Mucosa of descending colon (tissue), 3 donors: Measurements from ENCODE around the gene RHOH. TPM values are rescaled to one million over a fixed set of nuclear protein-coding genes. Genes with fewer than 3 reads are reported as not detected.

Source experiments
- ATAC-seq: fragments of 200-7000 bp; cut with Tn5 transposase; one replicate; pipeline ENCODE4 v1.9.1; 2020; ENCODE audit warnings: mild to moderate bottlenecking, moderate library complexity
- DNase-seq, 3 donors: peaks; one replicate each; pipeline ENCODE4 v3.0.0-alpha.2; 2020
- H3K36me3 ChIP-seq: fragments of 200-600 bp; one replicate; pipeline ENCODE4 v1.8.0; 2021; ENCODE audit warnings: low read depth, mild to moderate bottlenecking
- H3K4me1 ChIP-seq: fragments of 200-600 bp; one replicate; pipeline ENCODE4 v1.8.0; 2021; ENCODE audit warnings: low read depth, mild to moderate bottlenecking
- H3K4me3 ChIP-seq: fragments of 200-600 bp; one replicate; pipeline ENCODE4 v1.8.0; 2021; ENCODE audit warnings: mild to moderate bottlenecking
- H3K9me3 ChIP-seq: fragments of 200-600 bp; one replicate; pipeline ENCODE4 v1.8.0; 2021; ENCODE audit warnings: mild to moderate bottlenecking
- CTCF ChIP-seq: fragments of 200-600 bp; IDR thresholded peaks from one replicate; pipeline ENCODE4 v1.8.0; 2022; ENCODE audit warnings: antibody characterized with exemption, mild to moderate bottlenecking
- intact Hi-C, 2 donors: fragments of 100-400 bp; cut with DNase I in 1 of 2; cut with micrococcal nuclease in 1 of 2; formaldehyde crosslinking; loops; one replicate each; pipeline versions ENCODE4 v1.11.0 to v1.11.1; 2022; cut with DNase I, micrococcal nuclease
- total RNA-seq, 3 donors: library from RNA; stranded (reverse); fragmentation: NEBNext Ultra II Directional in 2 of 3; extraction: Animal tissue kit (Norgen Biotek cat#: 25700) in 2 of 3; gene quantifications; one replicate each; pipeline versions ENCODE4 v1.2.1 to v1.2.4, GENCODE V29; 2021 to 2023
- donor health status: DM: no; HTN: no; CAD: no; lungs with moderate emphysema.
- donor health status: DM: no; HTN: no; CAD: no.
- donor health status: DM: no; HTN: yes; CAD: no.

The RHOH gene
- total RNA-seq, 3 donors from 2014 or later, result 1.9 to 5.8 (median 2.8) TPM

GRCh38 chr4:40160258-40160657 lies 36.6 kb upstream of the RHOH start:
- Histone ChIP-seq H3K4me3 (no peak overlapping the region), H3K4me1 (no peaks in the 10 kb centered on the region), H3K36me3 (no peaks in the 10 kb centered on the region), H3K9me3 (no peaks in the 10 kb centered on the region)
- DNase-seq (no peak), ATAC-seq (no peak)
- intact Hi-C loops, result no loop called here
- TF ChIP-seq CTCF, result no peak

DNA sequence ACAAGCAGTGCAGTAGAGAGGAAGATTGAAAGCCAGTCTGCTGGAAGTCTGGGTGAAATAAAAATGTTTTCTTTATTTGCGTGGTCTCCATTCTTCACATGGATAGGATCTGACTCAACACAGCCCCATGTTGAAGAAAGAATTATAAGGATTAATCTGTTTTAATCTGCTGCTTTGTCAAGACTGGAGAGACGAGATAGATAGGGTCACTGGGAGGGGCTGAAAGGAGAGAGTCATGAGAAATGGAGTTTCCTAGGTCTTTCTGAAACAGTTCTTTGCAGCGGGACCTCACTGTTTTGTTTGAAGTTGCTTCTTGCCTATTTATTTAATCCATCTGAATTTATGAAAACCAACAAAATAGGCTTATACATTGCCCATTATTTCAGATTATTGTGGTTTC lies 32.4 kb upstream of the RHOH start:
- TF ChIP-seq CTCF, result no peak
- no peak for DNase-seq
- no peak for ATAC-seq
- intact Hi-C loops, result no loop called here
- H3K36me3 ChIP-seq, result no peaks in the 10 kb centered on the region
- no peaks in the 10 kb centered on the region for H3K9me3 ChIP-seq
- no peak overlapping the region for H3K4me3 ChIP-seq
- H3K4me1 ChIP-seq, result no peaks in the 10 kb centered on the region

DNA sequence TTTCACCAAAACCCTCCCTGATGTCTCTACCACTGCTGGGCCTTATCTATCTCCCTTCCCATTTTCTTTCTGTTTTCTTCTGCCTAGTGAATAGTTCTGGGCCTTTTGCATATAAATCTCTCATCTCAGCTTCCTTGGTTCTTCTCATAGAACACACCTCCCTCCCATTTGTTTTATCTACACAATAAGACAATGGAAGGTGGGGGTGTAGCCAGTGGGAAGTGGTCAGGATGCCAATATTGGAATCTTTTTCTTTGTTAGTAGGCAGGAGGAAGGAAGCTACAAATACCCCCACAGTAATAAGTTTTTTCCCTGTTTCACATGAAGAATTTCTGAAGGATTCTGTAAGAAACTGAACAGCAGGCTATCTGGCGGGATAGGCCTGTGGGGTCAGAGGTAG lies 30.9 kb upstream of the RHOH start:
- DNase-seq (no peak), ATAC-seq (no peak)
- Histone ChIP-seq H3K4me1 (no peaks in the 10 kb centered on the region), H3K4me3 (no peak overlapping the region), H3K36me3 (no peaks in the 10 kb centered on the region), H3K9me3 (no peaks in the 10 kb centered on the region)
- intact Hi-C loops, result no loop called here
- no peak for TF ChIP-seq CTCF

GRCh38 chr4:40168070-40168469 lies 28.8 kb upstream of the RHOH start:
- TF ChIP-seq CTCF, result no peak
- Histone ChIP-seq H3K4me3 (no peak overlapping the region), H3K36me3 (no peaks in the 10 kb centered on the region), H3K4me1 (no peaks in the 10 kb centered on the region), H3K9me3 (no peaks in the 10 kb centered on the region)
- no peak for DNase-seq
- intact Hi-C loops, result no loop called here
- no peak for ATAC-seq

GRCh38 chr4:40170588-40170987 lies 26.2 kb upstream of the RHOH start:
- intact Hi-C loops, result no loop called here
- Histone ChIP-seq H3K9me3 (no peaks in the 10 kb centered on the region), H3K4me1 (no peaks in the 10 kb centered on the region), H3K4me3 (no peak overlapping the region), H3K36me3 (no peaks in the 10 kb centered on the region)
- DNase-seq (no peak), ATAC-seq (no peak)
- no peak for TF ChIP-seq CTCF

- ATAC-seq (peak; percentile 47), DNase-seq (no peak)
- H3K4me3 ChIP-seq, result no peak overlapping the region
- no peaks in the 10 kb centered on the region for H3K36me3 ChIP-seq
- H3K9me3 ChIP-seq, result no peaks in the 10 kb centered on the region
- TF ChIP-seq CTCF, result no peak
- no peaks in the 10 kb centered on the region for H3K4me1 ChIP-seq
- intact Hi-C loops, result no loop called here
Measured at GRCh38 chr4:40173470-40173875, 23.4 kb upstream of the RHOH start.
